ENCODE measurements around the gene FRAS1. TPM values are rescaled to one million over a fixed set of nuclear protein-coding genes. Genes with fewer than 3 reads are reported as not detected.

FRAS1 gene
- total and polyA plus RNA-seq, 4 experiments from 2014 or later: not detected

GRCh38 chr4:78156520-78156919 lies 99.4 kb downstream of the FRAS1 start:
- no peak overlapping the region for H3K4me3 Mint-ChIP-seq
- H3K36me3 ChIP-seq (ENCODE audit: insufficient read depth, low read length): no peaks in the 10 kb centered on the region
- DNase-seq: no peak
- POLR2A ChIA-PET (ENCODE audit: partially characterized antibody): no interaction called here
- H3K4me1 ChIP-seq (ENCODE audit: insufficient read depth, low read length): no peaks in the 10 kb centered on the region
- H3K27me3 Mint-ChIP-seq: peaks cover 7 to 11% of the 10 kb centered on the region in 2 donors
- H3K27me3 ChIP-seq (ENCODE audit: insufficient read depth, low read length): no peaks in the 10 kb centered on the region
- no peak overlapping the region for H3K27ac ChIP-seq (ENCODE audit: low read depth, low read length)
- H3K4me3 ChIP-seq (ENCODE audit: low read length in 2 of 2): no peak overlapping the region
- no peaks in the 10 kb centered on the region for H3K36me3 Mint-ChIP-seq
- CTCF ChIA-PET (ENCODE audit: partially characterized antibody): no interaction called here
- H3K27ac Mint-ChIP-seq: no peak overlapping the region
- H3K9me3 ChIP-seq (ENCODE audit: control insufficient read depth in 1 of 2, low read length in 2 of 2): no peaks in the 10 kb centered on the region
- intact Hi-C loops (cut with micrococcal nuclease): no loop called here
- H3K9me3 Mint-ChIP-seq: peaks cover 0 to 2% (median 0%) of the 10 kb centered on the region in 8 donors
- H3K4me1 Mint-ChIP-seq: no peaks in the 10 kb centered on the region

GRCh38 chr4:78162342-78162741 lies 105.2 kb downstream of the FRAS1 start:
- Histone ChIP-seq H3K36me3 (ENCODE audit: insufficient read depth, low read length) (no peaks in the 10 kb centered on the region), H3K4me1 (ENCODE audit: insufficient read depth, low read length) (no peaks in the 10 kb centered on the region), H3K4me3 (ENCODE audit: low read length in 2 of 2) (no peak overlapping the region), H3K9me3 (ENCODE audit: control insufficient read depth in 1 of 2, low read length in 2 of 2) (no peaks in the 10 kb centered on the region), H3K27me3 (ENCODE audit: insufficient read depth, low read length) (no peaks in the 10 kb centered on the region), H3K27ac (ENCODE audit: low read depth, low read length) (no peak overlapping the region)
- Mint-ChIP-seq H3K27ac (no peak overlapping the region), H3K4me1 (no peaks in the 10 kb centered on the region), H3K9me3 (peaks cover 0 to 2% (median 0%) of the 10 kb centered on the region in 8 donors), H3K4me3 (no peak overlapping the region), H3K36me3 (no peaks in the 10 kb centered on the region), H3K27me3 (peaks cover 11 to 16% of the 10 kb centered on the region in 2 donors)
- intact Hi-C loops (cut with micrococcal nuclease): no loop called here
- DNase-seq: no peak
- POLR2A ChIA-PET (ENCODE audit: partially characterized antibody): no interaction called here
- CTCF ChIA-PET (ENCODE audit: partially characterized antibody): no interaction called here

- Histone ChIP-seq H3K9me3 (ENCODE audit: control insufficient read depth in 1 of 2, low read length in 2 of 2) (no peaks in the 10 kb centered on the region), H3K4me1 (ENCODE audit: insufficient read depth, low read length) (no peaks in the 10 kb centered on the region), H3K36me3 (ENCODE audit: insufficient read depth, low read length) (no peaks in the 10 kb centered on the region), H3K27ac (ENCODE audit: low read depth, low read length) (no peak overlapping the region), H3K4me3 (ENCODE audit: low read length in 2 of 2) (no peak overlapping the region), H3K27me3 (ENCODE audit: insufficient read depth, low read length) (no peaks in the 10 kb centered on the region)
- intact Hi-C loops (cut with micrococcal nuclease): no loop called here
- Mint-ChIP-seq H3K9me3 (peaks cover 0 to 2% (median 0%) of the 10 kb centered on the region in 8 donors), H3K4me1 (no peaks in the 10 kb centered on the region), H3K27ac (no peak overlapping the region), H3K36me3 (no peaks in the 10 kb centered on the region), H3K4me3 (no peak overlapping the region), H3K27me3 (peaks cover 11 to 16% of the 10 kb centered on the region in 2 donors)
- POLR2A ChIA-PET (ENCODE audit: partially characterized antibody): no interaction called here
- CTCF ChIA-PET (ENCODE audit: partially characterized antibody): no interaction called here
- DNase-seq: no peak
Observed at GRCh38 chr4:78162821-78163220, 105.7 kb downstream of the FRAS1 start.

- Mint-ChIP-seq H3K9me3 (peaks cover 0 to 2% (median 0%) of the 10 kb centered on the region in 8 donors), H3K4me3 (no peak overlapping the region), H3K4me1 (no peaks in the 10 kb centered on the region), H3K27ac (no peak overlapping the region), H3K27me3 (peaks cover 0 to 8% of the 10 kb centered on the region in 2 donors), H3K36me3 (no peaks in the 10 kb centered on the region)
- Histone ChIP-seq H3K36me3 (ENCODE audit: insufficient read depth, low read length) (no peaks in the 10 kb centered on the region), H3K4me1 (ENCODE audit: insufficient read depth, low read length) (no peaks in the 10 kb centered on the region), H3K4me3 (ENCODE audit: low read length in 2 of 2) (no peak overlapping the region), H3K27ac (ENCODE audit: low read depth, low read length) (no peak overlapping the region), H3K9me3 (ENCODE audit: control insufficient read depth in 1 of 2, low read length in 2 of 2) (no peaks in the 10 kb centered on the region), H3K27me3 (ENCODE audit: insufficient read depth, low read length) (no peaks in the 10 kb centered on the region)
- CTCF ChIA-PET (ENCODE audit: partially characterized antibody): no interaction called here
- POLR2A ChIA-PET (ENCODE audit: partially characterized antibody): no interaction called here
- no peak for DNase-seq
- intact Hi-C loops (cut with micrococcal nuclease): no loop called here
Observed at GRCh38 chr4:78165758-78166157, 108.6 kb downstream of the FRAS1 start.

- H3K36me3 ChIP-seq (ENCODE audit: insufficient read depth, low read length): no peaks in the 10 kb centered on the region
- H3K4me1 Mint-ChIP-seq: no peaks in the 10 kb centered on the region
- ChIA-PET CTCF (ENCODE audit: partially characterized antibody) (no interaction called here), POLR2A (ENCODE audit: partially characterized antibody) (no interaction called here)
- H3K4me1 ChIP-seq (ENCODE audit: insufficient read depth, low read length): no peaks in the 10 kb centered on the region
- peaks cover 0 to 2% (median 0%) of the 10 kb centered on the region in 8 donors for H3K9me3 Mint-ChIP-seq
- no peaks in the 10 kb centered on the region for H3K36me3 Mint-ChIP-seq
- H3K4me3 Mint-ChIP-seq: no peak overlapping the region
- no peak overlapping the region for H3K4me3 ChIP-seq (ENCODE audit: low read length in 2 of 2)
- peaks cover under 1 to 9% of the 10 kb centered on the region in 2 donors for H3K27me3 Mint-ChIP-seq
- no peaks in the 10 kb centered on the region for H3K27me3 ChIP-seq (ENCODE audit: insufficient read depth, low read length)
- H3K9me3 ChIP-seq (ENCODE audit: control insufficient read depth in 1 of 2, low read length in 2 of 2): no peaks in the 10 kb centered on the region
- DNase-seq: no peak
- no peak overlapping the region for H3K27ac ChIP-seq (ENCODE audit: low read depth, low read length)
- H3K27ac Mint-ChIP-seq: no peak overlapping the region
- intact Hi-C loops (cut with micrococcal nuclease): no loop called here
Observed at GRCh38 chr4:78166622-78167021, 109.5 kb downstream of the FRAS1 start.

- Mint-ChIP-seq H3K27me3 (peaks cover 4 to 7% of the 10 kb centered on the region in 2 donors), H3K36me3 (no peaks in the 10 kb centered on the region), H3K4me1 (no peaks in the 10 kb centered on the region), H3K27ac (no peak overlapping the region), H3K9me3 (peaks cover 0 to 2% (median 0%) of the 10 kb centered on the region in 8 donors), H3K4me3 (no peak overlapping the region)
- no peaks in the 10 kb centered on the region for H3K36me3 ChIP-seq (ENCODE audit: insufficient read depth, low read length)
- H3K27me3 ChIP-seq (ENCODE audit: insufficient read depth, low read length): no peaks in the 10 kb centered on the region
- H3K27ac ChIP-seq (ENCODE audit: low read depth, low read length): no peak overlapping the region
- ChIA-PET POLR2A (ENCODE audit: partially characterized antibody) (no interaction called here), CTCF (ENCODE audit: partially characterized antibody) (no interaction called here)
- H3K4me1 ChIP-seq (ENCODE audit: insufficient read depth, low read length): no peaks in the 10 kb centered on the region
- no peaks in the 10 kb centered on the region for H3K9me3 ChIP-seq (ENCODE audit: control insufficient read depth in 1 of 2, low read length in 2 of 2)
- intact Hi-C loops (cut with micrococcal nuclease): no loop called here
- H3K4me3 ChIP-seq (ENCODE audit: low read length in 2 of 2): no peak overlapping the region
- DNase-seq: no peak
Observed at GRCh38 chr4:78167510-78167909, 110.4 kb downstream of the FRAS1 start.

GRCh38 chr4:78168029-78168428 lies 110.9 kb downstream of the FRAS1 start:
- H3K27ac Mint-ChIP-seq: no peak overlapping the region
- Histone ChIP-seq H3K9me3 (ENCODE audit: control insufficient read depth in 1 of 2, low read length in 2 of 2) (no peaks in the 10 kb centered on the region), H3K4me3 (ENCODE audit: low read length in 2 of 2) (no peak overlapping the region), H3K4me1 (ENCODE audit: insufficient read depth, low read length) (no peaks in the 10 kb centered on the region), H3K27ac (ENCODE audit: low read depth, low read length) (no peak overlapping the region), H3K36me3 (ENCODE audit: insufficient read depth, low read length) (no peaks in the 10 kb centered on the region), H3K27me3 (ENCODE audit: insufficient read depth, low read length) (no peaks in the 10 kb centered on the region)
- CTCF ChIA-PET (ENCODE audit: partially characterized antibody): no interaction called here
- peaks cover 0 to 2% (median 0%) of the 10 kb centered on the region in 8 donors for H3K9me3 Mint-ChIP-seq
- H3K4me1 Mint-ChIP-seq: no peaks in the 10 kb centered on the region
- POLR2A ChIA-PET (ENCODE audit: partially characterized antibody): no interaction called here
- H3K36me3 Mint-ChIP-seq: no peaks in the 10 kb centered on the region
- no peak overlapping the region for H3K4me3 Mint-ChIP-seq
- intact Hi-C loops (cut with micrococcal nuclease): no loop called here
- no peak for DNase-seq
- peaks cover 3 to 4% of the 10 kb centered on the region in 2 donors for H3K27me3 Mint-ChIP-seq

GRCh38 chr4:78169728-78170127 lies 112.6 kb downstream of the FRAS1 start:
- H3K27me3 Mint-ChIP-seq: peaks cover 2 to 4% of the 10 kb centered on the region in 2 donors
- H3K4me3 ChIP-seq (ENCODE audit: low read length in 2 of 2): no peak overlapping the region
- H3K36me3 Mint-ChIP-seq: no peaks in the 10 kb centered on the region
- H3K4me1 Mint-ChIP-seq: no peaks in the 10 kb centered on the region
- intact Hi-C loops (cut with micrococcal nuclease): no loop called here
- peaks cover 0 to 2% (median 0%) of the 10 kb centered on the region in 8 donors for H3K9me3 Mint-ChIP-seq
- no peaks in the 10 kb centered on the region for H3K4me1 ChIP-seq (ENCODE audit: insufficient read depth, low read length)
- no peak for DNase-seq
- H3K27ac Mint-ChIP-seq: no peak overlapping the region
- H3K27me3 ChIP-seq (ENCODE audit: insufficient read depth, low read length): no peaks in the 10 kb centered on the region
- no peaks in the 10 kb centered on the region for H3K36me3 ChIP-seq (ENCODE audit: insufficient read depth, low read length)
- no peak overlapping the region for H3K4me3 Mint-ChIP-seq
- POLR2A ChIA-PET (ENCODE audit: partially characterized antibody): no interaction called here
- no peak overlapping the region for H3K27ac ChIP-seq (ENCODE audit: low read depth, low read length)
- no peaks in the 10 kb centered on the region for H3K9me3 ChIP-seq (ENCODE audit: control insufficient read depth in 1 of 2, low read length in 2 of 2)
- CTCF ChIA-PET (ENCODE audit: partially characterized antibody): no interaction called here

Measured in CD4-positive, alpha-beta memory T cell (primary cell).